Stomach (tissue), 9 donors: ENCODE measurements around the gene OR12D3. TPM values are rescaled to one million over a fixed set of nuclear protein-coding genes. Genes with fewer than 3 reads are reported as not detected.

Experiments
- DNase-seq, 2 donors: peaks; one replicate each; pipeline versions ENCODE4 v3.0.0 to v3.0.0-alpha.2; 2013 to 2019
- H3K27ac ChIP-seq, 5 donors: fragments of 200-600 bp in 4 of 5; sonication (generic) in 4 of 5; one replicate each; pipeline ENCODE4 v1.5.1; 2013 to 2019; ENCODE audit warnings: mild to moderate bottlenecking in 1 of 5, moderate library complexity in 1 of 5
- H3K27me3 ChIP-seq, 3 donors: fragments of 200-600 bp; sonication (generic); one replicate each; pipeline ENCODE4 v1.5.1; 2017 to 2019; ENCODE audit warnings: mixed run types in 1 of 3
- H3K36me3 ChIP-seq, 4 donors: fragments of 200-600 bp; sonication (generic); 1 replicate in 3 of 4; 2 replicates in 1 of 4; pipeline ENCODE4 v1.5.1; 2016 to 2019
- H3K4me1 ChIP-seq, 4 donors: fragments of 200-600 bp; sonication (generic); one replicate each; pipeline ENCODE4 v1.5.1; 2016 to 2019
- H3K4me3 ChIP-seq, 4 donors: fragments of 200-600 bp; sonication (generic) in 3 of 4; one replicate each; pipeline ENCODE4 v1.5.1; 2016 to 2019; ENCODE audit warnings: mild to moderate bottlenecking in 1 of 4
- H3K9me3 ChIP-seq, 4 donors: fragments of 200-600 bp; sonication (generic); one replicate each; pipeline ENCODE4 v1.5.1; 2016 to 2019
- CTCF ChIP-seq, 7 experiments: fragments of 450-650 bp in 4 of 7; fragments of 200-600 bp in 3 of 7; sonication (generic) in 3 of 7; IDR thresholded peaks; one replicate each; pipeline ENCODE4 v1.5.1; 2016 to 2019; ENCODE audit warnings: antibody characterized with exemption in 7 of 7, control low read depth in 2 of 7, mild to moderate bottlenecking in 1 of 7
- EP300 ChIP-seq: sonication (generic); formaldehyde crosslinking; IDR thresholded peaks from one replicate; pipeline ENCODE4 v1.6.1; 2017; ENCODE audit warnings: antibody characterized with exemption
- POLR2A ChIP-seq, 4 donors: fragments of 450-650 bp; IDR thresholded peaks; one replicate each; pipeline ENCODE4 v1.6.1; 2016; ENCODE audit warnings: antibody characterized with exemption in 4 of 4, control low read depth in 2 of 4, mild to moderate bottlenecking in 1 of 4, moderate library complexity in 1 of 4
- POLR2AphosphoS5 ChIP-seq, 3 donors: sonication (generic); formaldehyde crosslinking; IDR thresholded peaks; one replicate each; pipeline ENCODE4 v1.6.1; 2016; ENCODE audit warnings: antibody characterized with exemption in 3 of 3
- WGBS, 5 donors: extraction: QIAGEN DNeasy Blood & Tissue Kit in 3 of 5; methylation state at CpG; one replicate each; pipeline versions ENCODE4 v1.1.5 to v1.1.7; 2013 to 2018; 5-methylcytosine and 5-hydroxymethylcytosine counted together
- intact Hi-C: fragments of 100-400 bp; cut with DNase I; formaldehyde crosslinking; loops from one replicate; pipeline ENCODE4 v1.15.1; 2023; ENCODE audit warnings: low total_unique reads
- polyA plus RNA-seq, 3 donors: library from polyadenylated mRNA; stranded (reverse); fragments of 200-250 nt; gene quantifications; one replicate each; pipeline ENCODE4 v1.2.3, GENCODE V29; 2013
- total RNA-seq, 5 donors: library from RNA; depleted of rRNA; stranded (reverse); fragments of >200 nt; gene quantifications; one replicate each; pipeline versions ENCODE4 v1.1.0 to v1.2.3, GENCODE V29; 2014 to 2016
- donor health status: healthy with polysubstance abuse.
- donor health status: Bipolar disorder and iron deficiency.
- donor health status: healthy.

Gene OR12D3
- total and polyA plus RNA-seq, 8 donors: not detected

DNA sequence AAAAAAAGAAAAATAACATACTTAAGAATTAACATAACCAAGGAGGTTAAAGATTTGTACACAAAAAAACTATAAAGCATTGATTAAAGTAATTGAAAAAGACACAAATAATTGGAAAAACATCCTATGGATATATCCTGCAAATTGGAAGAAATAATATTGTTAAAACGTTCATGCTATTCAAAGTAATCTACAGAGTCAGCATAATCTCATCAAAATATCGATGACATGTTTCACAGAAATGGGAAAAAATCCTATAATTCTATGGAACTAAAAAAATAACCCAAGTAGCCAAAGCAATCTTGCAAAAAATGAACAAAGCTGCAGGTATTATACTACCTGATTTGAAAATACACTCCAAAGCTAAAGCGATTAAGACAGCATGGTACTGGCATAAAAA, 29.7 kb downstream of the OR12D3 start:
- Histone ChIP-seq H3K9me3 (peaks cover 0 to 8% (median under 1%) of the 10 kb centered on the region in 4 donors), H3K4me1 (no peaks in the 10 kb centered on the region), H3K27me3 (peaks cover 0 to 4% (median 0%) of the 10 kb centered on the region in 3 donors), H3K4me3 (no peak overlapping the region), H3K27ac (no peak overlapping the region), H3K36me3 (no peaks in the 10 kb centered on the region)
- no peak for DNase-seq
- TF ChIP-seq POLR2AphosphoS5 (IDR thresholded peaks at IDR 0.05) (no peak), POLR2A (IDR thresholded peaks at IDR 0.05) (no peak), CTCF (IDR thresholded peaks at IDR 0.05) (no peak), EP300 (no peak)
- intact Hi-C loops: no loop called here
- WGBS, 5 donors: 68 to 71% (median 70%) methylated on average over 3 of the region's 3 CpGs

DNA sequence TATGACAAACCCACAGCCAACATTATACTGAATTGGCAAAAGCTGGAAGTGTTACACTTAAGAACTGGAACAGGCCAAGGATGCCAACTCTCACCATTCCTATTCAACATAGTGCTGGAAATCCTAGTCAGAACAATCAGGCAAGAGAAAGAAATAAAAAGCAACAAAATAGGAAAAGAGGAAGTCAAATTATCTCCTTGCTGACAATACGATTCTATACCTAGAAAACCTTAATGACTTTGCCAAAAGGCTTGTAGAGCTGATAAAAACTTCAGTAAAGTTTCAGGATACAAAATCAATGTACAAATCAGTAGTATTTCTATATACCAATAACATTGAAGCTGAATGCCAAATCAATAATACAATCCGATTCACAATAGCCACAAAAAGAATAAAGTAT, 38.8 kb downstream of the OR12D3 start:
- no peak for DNase-seq
- no peak overlapping the region for H3K27ac ChIP-seq
- H3K9me3 ChIP-seq: no peaks in the 10 kb centered on the region
- intact Hi-C loops: no loop called here
- H3K4me3 ChIP-seq: no peak overlapping the region
- H3K36me3 ChIP-seq: no peaks in the 10 kb centered on the region
- WGBS, 5 donors: 61 to 80% (median 75%) methylated on average over 2 of the region's 2 CpGs
- H3K4me1 ChIP-seq: no peaks in the 10 kb centered on the region
- TF ChIP-seq POLR2A (IDR thresholded peaks at IDR 0.05) (no peak), EP300 (no peak), POLR2AphosphoS5 (IDR thresholded peaks at IDR 0.05) (no peak), CTCF (IDR thresholded peaks at IDR 0.05) (no peak)
- peaks cover 0 to 5% (median 0%) of the 10 kb centered on the region in 3 donors for H3K27me3 ChIP-seq

DNA sequence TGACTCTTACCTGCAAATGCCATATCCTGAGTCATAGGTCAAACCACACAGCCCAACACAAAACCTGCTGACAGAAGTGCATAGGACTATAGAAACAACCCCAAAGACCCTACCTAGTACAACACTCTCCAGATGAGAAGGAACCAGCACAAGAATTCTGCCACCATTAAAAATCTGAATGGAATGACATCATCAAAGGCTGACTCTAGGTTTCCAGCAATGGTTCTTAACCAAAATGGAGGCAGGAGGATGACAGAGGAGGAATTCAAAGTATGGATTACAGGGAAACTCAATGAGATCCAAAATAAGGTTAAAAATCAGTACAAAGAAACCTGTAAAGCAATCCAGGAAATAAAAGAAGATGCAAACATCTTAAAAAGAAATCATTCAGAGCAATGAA, 42.4 kb downstream of the OR12D3 start:
- Histone ChIP-seq H3K27ac (no peak overlapping the region), H3K4me3 (no peak overlapping the region), H3K9me3 (no peaks in the 10 kb centered on the region), H3K36me3 (no peaks in the 10 kb centered on the region), H3K4me1 (no peaks in the 10 kb centered on the region), H3K27me3 (peaks cover 0 to 5% (median 0%) of the 10 kb centered on the region in 3 donors)
- intact Hi-C loops: no loop called here
- TF ChIP-seq POLR2AphosphoS5 (IDR thresholded peaks at IDR 0.05) (no peak), EP300 (no peak), CTCF (IDR thresholded peaks at IDR 0.05) (no peak), POLR2A (IDR thresholded peaks at IDR 0.05) (no peak)
- no peak for DNase-seq

- WGBS, 5 donors: 33 to 70% (median 46%) methylated on average over 4 of the region's 4 CpGs
- no peak for DNase-seq
- H3K4me1 ChIP-seq: no peaks in the 10 kb centered on the region
- H3K27me3 ChIP-seq: no peaks in the 10 kb centered on the region
- intact Hi-C loops: no loop called here
- no peaks in the 10 kb centered on the region for H3K36me3 ChIP-seq
- no peak overlapping the region for H3K27ac ChIP-seq
- no peaks in the 10 kb centered on the region for H3K9me3 ChIP-seq
- H3K4me3 ChIP-seq: no peak overlapping the region
- TF ChIP-seq POLR2A (IDR thresholded peaks at IDR 0.05) (no peak), POLR2AphosphoS5 (IDR thresholded peaks at IDR 0.05) (no peak), EP300 (no peak)
These were observed 49.3 kb downstream of the OR12D3 start for GRCh38 chr6:29325777-29326176.

Other genes starting within 250 kb of the OR12D3 start
- not detected for gene OR2J2, start 204.4 kb downstream of the OR12D3 start, total RNA-seq
- not detected for gene OR2J2, start 204.4 kb downstream of the OR12D3 start, polyA plus RNA-seq
- under 1 TPM in 1 of 5 donors, not detected in 4; 0.18 TPM for gene OR14J1, start 73.6 kb downstream of the OR12D3 start, total RNA-seq
- not detected for gene OR14J1, start 73.6 kb downstream of the OR12D3 start, polyA plus RNA-seq
- not detected for gene OR5V1, start 6.4 kb downstream of the OR12D3 start, total RNA-seq
- not detected for gene OR5V1, start 6.4 kb downstream of the OR12D3 start, polyA plus RNA-seq
- not detected for gene OR12D2, start 20.3 kb upstream of the OR12D3 start, total RNA-seq
- gene OR12D2, start 20.3 kb upstream of the OR12D3 start, polyA plus RNA-seq: not detected
- not detected for gene OR12D1, start 39.6 kb upstream of the OR12D3 start, total RNA-seq
- gene OR12D1, start 39.6 kb upstream of the OR12D3 start, polyA plus RNA-seq: not detected
- not detected for gene OR10C1, start 64.0 kb upstream of the OR12D3 start, total RNA-seq
- gene OR10C1, start 64.0 kb upstream of the OR12D3 start, polyA plus RNA-seq: not detected
- not detected for gene OR11A1, start 81.8 kb upstream of the OR12D3 start, total RNA-seq
- gene OR11A1, start 81.8 kb upstream of the OR12D3 start, polyA plus RNA-seq: not detected
- not detected for gene OR2H1, start 81.9 kb upstream of the OR12D3 start, total RNA-seq
- gene OR2H1, start 81.9 kb upstream of the OR12D3 start, polyA plus RNA-seq: not detected
- under 1 TPM in 1 of 5 donors, not detected in 4; 0.55 TPM for gene MAS1L, start 112.7 kb upstream of the OR12D3 start, total RNA-seq
- not detected for gene MAS1L, start 112.7 kb upstream of the OR12D3 start, polyA plus RNA-seq
- gene UBD, start 184.4 kb upstream of the OR12D3 start, total RNA-seq: 10 to 100 TPM in 1 of 5 donors, 1 to 10 TPM in 1, not detected in 3; 4.2 to 40.3 TPM
- 10 to 100 TPM in 1 of 3 donors, 1 to 10 TPM in 2; 4.0 to 65.8 (median 7.7) TPM for gene UBD, start 184.4 kb upstream of the OR12D3 start, polyA plus RNA-seq
- not detected for gene OR2H2, start 209.8 kb upstream of the OR12D3 start, total RNA-seq
- not detected for gene OR2H2, start 209.8 kb upstream of the OR12D3 start, polyA plus RNA-seq